Uterus (tissue), 4 donors: ENCODE measurements around the gene TRAPPC2L. TPM values are rescaled to one million over a fixed set of nuclear protein-coding genes. Genes with fewer than 3 reads are reported as not detected.

ENCODE experiments used
- DNase-seq, 2 donors: peaks; one replicate each; pipeline ENCODE4 v3.0.0-alpha.2; 2019 to 2020
- H3K27ac ChIP-seq, 2 donors: fragments of 200-600 bp; sonication (generic); 1 replicate in 1 of 2; 2 replicates in 1 of 2; pipeline ENCODE4 v1.5.1; 2016 to 2018
- H3K27me3 ChIP-seq, 2 donors: fragments of 200-600 bp; sonication (generic); one replicate each; pipeline ENCODE4 v1.5.1; 2018 to 2019; ENCODE audit warnings: control low read depth in 1 of 2
- H3K36me3 ChIP-seq, 2 donors: fragments of 200-600 bp; sonication (generic); one replicate each; pipeline ENCODE4 v1.5.1; 2019; ENCODE audit warnings: control low read depth in 1 of 2
- H3K4me1 ChIP-seq, 2 donors: fragments of 200-600 bp; sonication (generic); one replicate each; pipeline ENCODE4 v1.5.1; 2018 to 2019; ENCODE audit warnings: control low read depth in 1 of 2
- H3K4me3 ChIP-seq, 2 donors: fragments of 200-600 bp; sonication (generic); 1 replicate in 1 of 2; 2 replicates in 1 of 2; pipeline ENCODE4 v1.5.1; 2018 to 2019; ENCODE audit warnings: mild to moderate bottlenecking in 1 of 2
- H3K9me3 ChIP-seq, 2 donors: fragments of 200-600 bp; sonication (generic); one replicate each; pipeline ENCODE4 v1.5.1; 2019; ENCODE audit warnings: control low read depth in 1 of 2
- POLR2A ChIP-seq, 2 donors: fragments of 450-650 bp; IDR thresholded peaks; one replicate each; pipeline ENCODE4 v1.6.1; 2016; ENCODE audit warnings: antibody characterized with exemption in 2 of 2, mild to moderate bottlenecking in 1 of 2, moderate library complexity in 1 of 2
- intact Hi-C: fragments of 100-400 bp; cut with DNase I; formaldehyde crosslinking; loops from one replicate; pipeline ENCODE4 v1.15.1; 2023; ENCODE audit warnings: low total_unique reads
- total RNA-seq, 4 donors: library from RNA; depleted of rRNA in 3 of 4; stranded (reverse); fragments of >200 nt in 3 of 4; gene quantifications; one replicate each; pipeline versions ENCODE4 v1.1.0 to v1.2.4, GENCODE V29; 2014 to 2023
- TF ChIP-seq, protein P1 (sequence below), 4 experiments: fragments of 200-600 bp in 2 of 4; fragments of 450-650 bp in 2 of 4; sonication (generic) in 2 of 4; IDR thresholded peaks; one replicate each; pipeline ENCODE4 v1.5.1; 2016 to 2019; ENCODE audit warnings: antibody characterized with exemption in 4 of 4, mild to moderate bottlenecking in 2 of 4, moderate library complexity in 1 of 4
- donor health status: DM: yes; HTN: yes; CAD: no.

Gene TRAPPC2L
- total RNA-seq, 4 donors from 2014 or later, result 21.5 to 680 (median 70.6) TPM

DNA sequence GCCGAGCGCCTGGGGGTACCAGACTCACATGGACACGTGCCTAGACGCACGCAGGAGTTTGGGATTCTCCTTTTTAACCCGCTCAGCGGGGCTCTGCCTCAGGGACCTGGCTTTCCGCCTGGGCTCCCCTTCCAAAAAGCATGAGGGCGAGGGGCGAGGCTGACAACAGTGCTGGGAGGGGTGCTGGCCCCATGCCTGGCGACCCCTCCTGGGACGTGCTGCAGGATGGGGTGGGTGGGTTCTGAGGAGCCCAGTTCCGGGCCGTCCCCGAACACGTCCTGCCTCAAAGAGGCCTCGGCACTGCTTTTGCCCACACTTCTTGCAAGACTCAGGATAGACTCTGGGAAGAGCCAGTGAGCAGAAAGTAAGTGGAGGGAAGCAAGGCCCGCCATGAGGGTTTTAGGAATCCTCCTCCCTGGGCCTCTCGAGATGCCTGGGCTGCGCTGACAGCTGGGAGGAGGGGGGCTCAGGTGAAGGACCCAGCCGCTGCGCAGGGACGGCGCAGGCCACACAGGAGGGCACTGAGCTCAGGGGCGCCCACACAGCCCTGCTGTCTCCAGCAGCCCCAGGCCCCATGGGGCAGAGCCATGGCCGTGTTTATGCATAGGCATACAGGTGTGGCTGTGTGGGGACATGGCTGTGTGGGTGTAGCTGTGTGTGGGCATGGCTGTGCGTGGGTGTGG lies 24.9 kb downstream of the TRAPPC2L start:
- H3K4me1 ChIP-seq, result no peaks in the 10 kb centered on the region
- H3K9me3 ChIP-seq, result no peaks in the 10 kb centered on the region
- H3K4me3 ChIP-seq, result no peak overlapping the region
- no peak for TF ChIP-seq POLR2A (IDR thresholded peaks at IDR 0.05)
- TF ChIP-seq, protein P1, sequence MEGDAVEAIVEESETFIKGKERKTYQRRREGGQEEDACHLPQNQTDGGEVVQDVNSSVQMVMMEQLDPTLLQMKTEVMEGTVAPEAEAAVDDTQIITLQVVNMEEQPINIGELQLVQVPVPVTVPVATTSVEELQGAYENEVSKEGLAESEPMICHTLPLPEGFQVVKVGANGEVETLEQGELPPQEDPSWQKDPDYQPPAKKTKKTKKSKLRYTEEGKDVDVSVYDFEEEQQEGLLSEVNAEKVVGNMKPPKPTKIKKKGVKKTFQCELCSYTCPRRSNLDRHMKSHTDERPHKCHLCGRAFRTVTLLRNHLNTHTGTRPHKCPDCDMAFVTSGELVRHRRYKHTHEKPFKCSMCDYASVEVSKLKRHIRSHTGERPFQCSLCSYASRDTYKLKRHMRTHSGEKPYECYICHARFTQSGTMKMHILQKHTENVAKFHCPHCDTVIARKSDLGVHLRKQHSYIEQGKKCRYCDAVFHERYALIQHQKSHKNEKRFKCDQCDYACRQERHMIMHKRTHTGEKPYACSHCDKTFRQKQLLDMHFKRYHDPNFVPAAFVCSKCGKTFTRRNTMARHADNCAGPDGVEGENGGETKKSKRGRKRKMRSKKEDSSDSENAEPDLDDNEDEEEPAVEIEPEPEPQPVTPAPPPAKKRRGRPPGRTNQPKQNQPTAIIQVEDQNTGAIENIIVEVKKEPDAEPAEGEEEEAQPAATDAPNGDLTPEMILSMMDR (IDR thresholded peaks at IDR 0.05), result no peak
- no peaks in the 10 kb centered on the region for H3K36me3 ChIP-seq
- no peaks in the 10 kb centered on the region for H3K27me3 ChIP-seq
- intact Hi-C loops, result no loop called here
- no peak overlapping the region for H3K27ac ChIP-seq
- no peak for DNase-seq

DNA sequence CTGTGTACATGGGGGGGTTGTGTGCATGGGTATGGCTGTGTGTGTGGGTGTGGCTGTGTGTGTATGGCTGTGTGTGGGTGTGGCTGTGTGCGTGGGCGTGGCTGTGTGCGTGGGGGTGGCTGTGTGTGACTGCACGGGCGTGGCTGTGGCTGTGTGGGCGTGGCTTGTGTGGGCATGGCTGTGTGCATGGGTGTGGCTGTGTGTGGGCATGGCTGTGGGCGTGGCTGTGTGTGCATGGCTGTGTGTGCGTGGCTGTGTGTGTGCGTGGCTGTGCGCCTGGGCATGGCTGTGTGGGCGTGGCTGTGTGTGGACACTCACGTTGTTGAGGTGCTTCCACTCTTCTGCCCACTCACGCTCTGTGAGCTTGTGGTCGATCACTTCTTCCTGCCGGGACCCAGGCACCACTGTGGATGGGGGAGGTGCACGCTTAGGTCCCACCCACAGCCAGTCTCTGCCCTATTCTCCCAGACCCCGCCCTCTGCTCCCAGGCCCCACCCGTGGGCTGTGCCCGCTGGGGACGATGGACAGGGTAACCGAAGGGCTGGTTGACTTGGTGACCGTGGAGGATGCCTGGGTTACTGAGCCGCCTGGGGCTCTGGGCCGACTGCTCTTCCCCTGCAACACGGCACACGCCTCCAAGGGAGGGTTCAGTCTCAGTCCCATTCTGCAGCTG lies 25.6 kb downstream of the TRAPPC2L start:
- H3K9me3 ChIP-seq, result no peaks in the 10 kb centered on the region
- no peaks in the 10 kb centered on the region for H3K27me3 ChIP-seq
- no peaks in the 10 kb centered on the region for H3K36me3 ChIP-seq
- no peak for DNase-seq
- intact Hi-C loops, result no loop called here
- no peak overlapping the region for H3K4me3 ChIP-seq
- H3K27ac ChIP-seq, result no peak overlapping the region
- no peaks in the 10 kb centered on the region for H3K4me1 ChIP-seq
- TF ChIP-seq POLR2A (IDR thresholded peaks at IDR 0.05), result no peak
- TF ChIP-seq, protein P1 (IDR thresholded peaks at IDR 0.05), result no peak

DNA sequence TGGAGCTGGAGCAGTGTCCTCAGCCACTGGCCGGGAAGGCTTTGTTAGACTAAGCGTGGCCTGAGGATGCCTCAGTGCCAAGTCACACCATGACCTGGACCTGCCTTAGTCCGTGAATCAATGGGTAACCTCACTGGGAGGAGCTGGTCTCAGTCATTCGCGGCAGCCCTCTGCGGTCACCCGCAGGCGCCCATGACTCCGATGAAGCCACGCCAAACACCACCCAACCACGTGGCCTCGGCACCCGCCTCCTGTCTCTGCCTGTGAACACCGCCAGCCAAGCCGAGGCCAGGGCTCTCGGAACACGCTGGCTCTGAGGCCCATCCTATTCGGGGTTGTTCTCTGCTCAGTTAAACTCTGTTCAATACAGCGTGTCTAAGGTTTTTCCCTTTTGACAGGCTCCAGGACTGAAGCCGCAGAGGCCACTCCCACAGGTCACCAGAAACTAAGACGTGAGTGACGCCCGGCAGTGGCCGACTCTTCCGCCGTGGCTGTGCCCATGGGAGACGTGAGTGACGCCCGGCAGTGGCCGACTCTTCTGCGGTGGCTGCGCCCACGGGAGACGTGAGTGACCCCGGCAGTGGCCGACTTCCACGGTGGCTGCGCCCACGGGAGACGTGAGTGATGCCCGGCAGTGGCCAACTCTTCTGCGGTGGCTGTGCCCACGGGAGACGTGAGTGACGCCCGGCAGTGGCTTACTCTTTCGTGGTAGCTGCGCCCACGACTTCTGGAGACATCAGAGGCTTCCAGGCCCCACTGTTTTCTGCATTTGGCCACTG lies 26.4 kb downstream of the TRAPPC2L start:
- TF ChIP-seq, protein P1 (IDR thresholded peaks at IDR 0.05), result no peak
- TF ChIP-seq POLR2A (IDR thresholded peaks at IDR 0.05), result no peak
- intact Hi-C loops, result no loop called here
- Histone ChIP-seq H3K27ac (no peak overlapping the region), H3K36me3 (no peaks in the 10 kb centered on the region), H3K4me1 (no peaks in the 10 kb centered on the region), H3K27me3 (no peaks in the 10 kb centered on the region), H3K9me3 (no peaks in the 10 kb centered on the region), H3K4me3 (no peak overlapping the region)
- DNase-seq, result no peak

DNA sequence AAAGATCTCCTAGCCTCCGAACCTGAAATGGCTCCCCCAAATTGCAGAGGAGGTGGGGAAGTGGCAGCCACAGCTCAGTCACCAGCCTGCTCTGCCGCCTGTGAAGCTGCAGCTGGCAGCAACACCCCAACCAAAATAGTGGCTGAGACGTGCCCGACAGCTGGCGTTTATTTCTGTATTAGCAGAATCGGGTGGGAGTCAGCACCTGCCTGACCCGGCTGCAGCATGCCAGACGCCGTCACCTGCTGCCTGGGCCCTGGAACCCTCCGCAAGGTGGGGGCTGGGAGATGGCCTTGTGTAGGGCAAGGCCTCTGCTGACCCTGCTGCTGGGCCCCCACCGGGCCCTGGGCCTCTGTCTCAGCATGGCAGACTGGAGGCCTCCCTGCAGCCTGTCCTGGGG lies 27.0 kb downstream of the TRAPPC2L start:
- no peak for DNase-seq
- no peaks in the 10 kb centered on the region for H3K4me1 ChIP-seq
- no peak overlapping the region for H3K27ac ChIP-seq
- intact Hi-C loops, result no loop called here
- no peak overlapping the region for H3K4me3 ChIP-seq
- H3K9me3 ChIP-seq, result no peaks in the 10 kb centered on the region
- H3K36me3 ChIP-seq, result no peaks in the 10 kb centered on the region
- H3K27me3 ChIP-seq, result no peaks in the 10 kb centered on the region
- TF ChIP-seq, protein P1 (IDR thresholded peaks at IDR 0.05), result no peak
- no peak for TF ChIP-seq POLR2A (IDR thresholded peaks at IDR 0.05)
